HG03175 (cell line): ENCODE measurements around the gene EIF2D.

Source experiments
- ATAC-seq: cut with Tn5 transposase; IDR thresholded peaks from one replicate; pipeline ENCODE4 v1.9.1; 2021; ENCODE audit warnings: mild to moderate bottlenecking, moderate library complexity; ENCODE audit not compliant: unreplicated experiment

The EIF2D gene

GRCh38 chr1:206573762-206574161 lies 38.5 kb downstream of the EIF2D start:
- ATAC-seq: no peak

GRCh38 chr1:206573319-206573718 lies 38.9 kb downstream of the EIF2D start:
- ATAC-seq: no peak

GRCh38 chr1:206572835-206573234 lies 39.4 kb downstream of the EIF2D start:
- ATAC-seq: no peak

- ATAC-seq: no peak
Observed at GRCh38 chr1:206570529-206570928, 41.7 kb downstream of the EIF2D start.

GRCh38 chr1:206569556-206569955 lies 42.7 kb downstream of the EIF2D start:
- no peak for ATAC-seq

GRCh38 chr1:206568779-206569352 lies 43.4 kb downstream of the EIF2D start:
- no peak for ATAC-seq

- ATAC-seq: no peak
Observed at GRCh38 chr1:206568256-206568655, 44.0 kb downstream of the EIF2D start.

GRCh38 chr1:206566999-206567398 lies 45.3 kb downstream of the EIF2D start:
- ATAC-seq: no peak

GRCh38 chr1:206565995-206566394 lies 46.3 kb downstream of the EIF2D start:
- ATAC-seq: no peak

GRCh38 chr1:206563367-206564207 lies 48.7 kb downstream of the EIF2D start:
- ATAC-seq: peak; percentile 30

GRCh38 chr1:206560007-206560716 lies 52.1 kb downstream of the EIF2D start:
- ATAC-seq: no peak

- no peak for ATAC-seq
Observed at GRCh38 chr1:206559672-206559995, 52.6 kb downstream of the EIF2D start.

GRCh38 chr1:206558794-206559671 lies 53.2 kb downstream of the EIF2D start:
- ATAC-seq: no peak

GRCh38 chr1:206557636-206558473 lies 54.4 kb downstream of the EIF2D start:
- no peak for ATAC-seq

GRCh38 chr1:206556750-206557635 lies 55.3 kb downstream of the EIF2D start:
- peak; percentile 59 for ATAC-seq

GRCh38 chr1:206556047-206556749 lies 56.1 kb downstream of the EIF2D start:
- ATAC-seq: peak; percentile 7

GRCh38 chr1:206555473-206555935 lies 56.8 kb downstream of the EIF2D start:
- ATAC-seq: no peak

GRCh38 chr1:206554701-206555472 lies 57.4 kb downstream of the EIF2D start:
- no peak for ATAC-seq
